Stimulated activated CD4-positive, alpha-beta T cell treated with anti-CD3 and anti-CD28 coated beads, TNF-alpha, amount 100 ng/mL, for 48 hours (primary cell): ENCODE measurements around the gene HOXC9.

Experiments used
- DNase-seq, 3 donors: peaks; one replicate each; pipeline ENCODE4 v3.0.0-alpha.2; 2020; ENCODE audit warnings: low read depth in 3 of 3

HOXC9 gene

DNA sequence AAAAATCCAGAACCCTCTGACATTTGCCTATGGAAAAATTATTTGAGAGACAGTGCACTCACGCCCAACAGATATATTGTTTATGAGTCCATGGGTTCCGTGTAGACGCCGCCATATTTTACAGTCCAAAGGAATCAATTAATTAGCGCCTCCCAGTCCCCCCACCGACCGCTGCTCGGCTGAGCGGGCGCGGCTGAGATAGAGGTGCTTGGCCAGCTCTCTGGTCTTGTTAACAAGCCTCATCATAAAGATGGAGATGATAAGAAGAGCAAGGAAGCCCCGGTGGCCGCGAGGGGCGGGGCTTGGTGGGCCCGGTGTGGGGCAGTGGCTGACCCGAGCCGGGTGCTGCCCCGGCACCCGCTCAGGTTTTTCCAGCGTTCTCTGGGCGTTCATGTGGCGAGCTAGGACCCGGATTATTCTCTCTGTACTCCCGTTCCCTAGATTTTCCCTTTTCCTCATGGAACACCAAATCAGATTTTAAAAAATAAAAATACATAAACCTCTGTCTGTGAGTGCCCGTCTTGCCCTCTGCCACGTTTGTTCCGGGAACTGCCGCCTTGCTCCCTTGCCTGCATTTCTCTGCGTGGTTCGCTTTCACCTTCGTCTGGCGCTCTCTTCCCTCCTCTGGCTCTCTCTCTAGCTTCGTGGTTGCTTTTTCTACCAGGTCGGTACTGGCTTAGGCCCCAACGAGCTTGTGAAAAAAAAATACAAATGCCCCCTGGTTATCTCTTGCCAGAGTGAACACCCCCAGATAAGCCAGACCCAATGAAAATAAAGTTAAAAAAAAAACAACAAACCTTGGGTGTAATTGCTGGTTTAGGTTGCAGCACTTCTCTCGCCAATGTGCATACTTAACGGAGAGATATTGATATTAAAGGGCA, 36.3 kb upstream of the HOXC9 start:
- no peak for DNase-seq

- DNase-seq, result no peak
These were observed 35.6 kb upstream of the HOXC9 start for GRCh38 chr12:53964315-53964713.

- DNase-seq, result no peak
These were observed 34.5 kb upstream of the HOXC9 start for GRCh38 chr12:53965281-53966084.

DNA sequence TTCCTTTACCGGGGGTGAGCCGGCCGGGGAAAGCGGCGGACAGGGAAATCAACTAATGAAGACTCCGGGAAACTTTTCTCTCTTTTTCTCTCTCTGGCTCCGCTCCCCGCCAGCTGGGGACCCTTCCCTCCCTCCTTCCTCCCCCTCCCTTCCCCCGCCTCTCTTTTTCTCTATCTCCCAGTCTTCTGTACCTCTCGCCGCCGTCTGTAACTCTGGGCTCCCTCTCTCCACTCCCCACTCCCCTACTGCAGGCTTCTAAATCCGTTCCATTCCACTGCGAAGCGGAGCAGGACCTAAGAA, 33.9 kb upstream of the HOXC9 start:
- no peak for DNase-seq

DNA sequence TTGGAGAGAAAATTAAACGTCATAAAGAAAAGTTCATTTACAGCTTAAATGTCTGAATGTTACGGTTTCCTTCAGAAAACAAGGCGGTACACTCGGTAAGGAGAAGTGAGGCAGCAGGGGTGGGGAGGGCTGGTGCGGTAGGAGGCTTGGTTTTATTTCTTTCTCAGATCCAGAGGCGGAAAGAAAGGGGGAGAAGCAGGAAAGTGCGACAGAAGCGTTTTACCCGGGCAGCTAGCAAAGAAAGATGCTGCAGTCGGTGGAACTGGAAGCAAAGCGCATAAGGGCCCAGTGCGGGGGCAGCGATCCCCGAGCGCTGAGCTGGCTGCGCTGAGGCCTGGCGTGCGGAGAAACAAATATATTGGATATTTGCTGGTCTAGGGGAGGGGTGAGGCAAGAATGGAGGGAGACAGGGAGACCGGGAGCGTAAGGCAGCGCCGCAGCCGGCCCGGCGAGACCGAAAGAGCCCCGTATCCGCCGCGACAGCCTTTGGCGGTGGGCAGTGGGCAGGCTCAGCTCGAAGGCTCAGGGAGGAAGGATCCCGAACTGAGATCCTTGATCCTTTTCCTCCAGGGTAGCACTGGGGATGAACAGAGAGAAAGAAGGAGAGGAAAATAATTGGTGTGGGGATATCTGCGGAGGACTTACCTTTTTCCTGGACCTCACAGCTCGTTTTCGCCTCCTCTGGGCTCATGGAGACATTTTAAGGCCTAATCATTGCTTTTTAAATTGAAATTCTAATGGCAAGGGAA, 33.4 kb upstream of the HOXC9 start:
- DNase-seq, result no peak

- DNase-seq, result no peak
These were observed 32.5 kb upstream of the HOXC9 start for GRCh38 chr12:53967421-53967925.

DNA sequence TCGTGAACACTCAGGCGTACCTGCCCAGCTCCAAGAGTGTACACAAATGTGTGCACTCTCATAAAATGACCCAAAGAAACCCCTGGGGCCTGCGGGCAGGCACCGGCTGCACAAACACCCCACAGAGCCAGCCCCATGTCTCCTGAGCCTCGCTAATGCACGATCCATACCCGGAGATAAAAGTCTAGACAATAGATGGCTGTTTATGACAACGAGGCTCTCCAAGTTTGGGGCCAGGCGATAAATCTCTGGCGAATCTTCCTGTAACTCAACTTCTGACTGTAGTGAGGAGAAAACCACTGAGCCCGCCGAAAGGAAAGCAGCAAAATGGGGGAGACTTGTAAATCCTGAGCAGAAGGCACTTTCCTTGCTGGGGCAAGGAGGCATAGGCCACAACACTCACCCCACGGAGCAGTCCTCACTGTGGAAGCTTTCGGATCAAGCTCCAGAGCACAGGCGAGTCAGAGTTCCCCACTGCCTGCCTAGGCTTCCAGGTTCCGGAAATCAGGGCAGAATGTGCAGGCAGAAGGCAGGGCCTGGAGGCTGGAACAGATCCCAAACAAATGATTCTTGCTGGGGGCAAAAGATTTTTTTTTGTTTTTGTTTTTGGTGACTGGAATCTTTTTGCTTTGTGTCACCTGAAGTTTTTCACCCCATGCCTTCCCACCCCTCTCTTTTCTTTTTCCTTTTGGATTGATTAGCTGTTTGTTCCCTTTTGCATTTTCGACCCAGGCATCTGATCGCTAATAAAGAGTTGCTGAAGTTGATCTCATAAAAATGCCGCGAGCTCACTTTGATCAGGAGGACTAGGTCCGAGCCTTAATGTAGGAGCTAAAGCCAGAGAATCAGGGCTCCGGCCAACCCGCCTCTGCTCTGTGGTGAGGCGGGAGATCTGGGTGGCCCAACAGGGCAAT, 31.5 kb upstream of the HOXC9 start:
- DNase-seq, result no peak

GRCh38 chr12:53969588-53970259, 30.2 kb upstream of the HOXC9 start:
- no peak for DNase-seq

DNA sequence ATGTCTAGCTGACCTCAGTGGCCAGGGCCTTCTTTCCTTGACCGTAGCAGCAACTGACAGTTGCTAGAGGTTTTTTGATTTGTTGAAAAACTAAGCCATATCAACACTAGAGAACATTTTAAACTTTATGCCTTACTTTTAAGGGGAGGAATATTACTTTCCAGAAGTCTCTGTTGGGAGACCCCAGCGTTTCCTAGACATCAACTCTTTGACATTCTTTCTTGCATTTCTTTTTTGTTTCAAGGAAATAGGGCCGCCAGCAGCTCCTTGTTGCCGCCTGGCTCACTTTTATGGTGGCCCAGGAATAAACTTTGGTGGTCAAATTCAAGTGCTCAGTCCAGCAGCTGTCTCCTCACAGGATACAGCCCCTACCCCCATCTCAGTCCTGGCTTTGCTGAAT, 29.5 kb upstream of the HOXC9 start:
- DNase-seq, result no peak

GRCh38 chr12:53971129-53971528, 28.8 kb upstream of the HOXC9 start:
- DNase-seq, result no peak

DNA sequence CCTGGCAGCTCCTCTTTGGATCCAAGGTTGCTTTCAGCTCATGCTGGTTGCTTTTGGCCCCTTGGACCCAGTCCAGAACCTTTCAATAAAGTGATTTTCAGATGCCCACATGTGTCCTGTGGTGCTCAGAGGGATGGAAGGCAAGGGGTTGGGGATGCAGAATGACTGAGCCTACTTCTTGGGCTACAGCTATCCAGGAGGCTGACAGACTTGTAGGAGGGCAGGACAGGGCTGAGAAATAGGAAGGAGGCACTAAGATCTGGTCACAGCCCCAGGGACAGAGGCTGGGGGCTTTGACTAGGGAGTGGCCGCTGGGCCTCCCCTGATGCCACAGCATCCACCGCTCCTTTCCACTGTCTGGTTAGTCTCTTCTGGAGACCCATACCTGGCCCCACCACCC, 28.3 kb upstream of the HOXC9 start:
- no peak for DNase-seq

GRCh38 chr12:53972152-53972702, 27.7 kb upstream of the HOXC9 start:
- DNase-seq, result no peak

GRCh38 chr12:53972722-53973235, 27.2 kb upstream of the HOXC9 start, which contains the start of gene HOXC11:
Gene HOXC11 (plus strand): TSS chr12:53973126. CDS start chr12:53973242, 116 bp downstream.
- DNase-seq, result no peak

- no peak for DNase-seq
These were observed 26.5 kb upstream of the HOXC9 start for GRCh38 chr12:53973236-53974042.

GRCh38 chr12:53974084-53975063, 25.6 kb upstream of the HOXC9 start, which contains the start of gene HOTAIR:
Gene HOTAIR (minus strand): TSS chr12:53974954.
- DNase-seq, result no peak

- no peak for DNase-seq
These were observed 24.9 kb upstream of the HOXC9 start for GRCh38 chr12:53975064-53975471.

GRCh38 chr12:53975479-53976152, 24.3 kb upstream of the HOXC9 start:
- DNase-seq, result no peak
